HL-60 (cell line): ENCODE data around the gene CNGA4.

Source experiments
- DNase-seq, 2 experiments: peaks; one replicate each; pipeline ENCODE4 v3.0.0-alpha.2; 2010 to 2020; ENCODE audit warnings: low read depth in 1 of 2, low spot score in 1 of 2
- H3K27ac ChIP-seq: fragments of 250-450 bp; sonication (Bioruptor Pico); replicated peaks from 2 replicates; pipeline ENCODE4 v1.5.1; 2020; ENCODE audit warnings: mild to moderate bottlenecking, moderate library complexity
- H3K27me3 ChIP-seq: fragments of 250-450 bp; sonication (Bioruptor Pico); 2 replicates; pipeline ENCODE4 v1.5.1; 2021; ENCODE audit warnings: mild to moderate bottlenecking, moderate library complexity; ENCODE audit not compliant: insufficient read depth, poor library complexity, severe bottlenecking
- H3K4me3 ChIP-seq: replicated peaks from 2 replicates; pipeline ENCODE4 v1.5.1; 2011; ENCODE audit warnings: mild to moderate bottlenecking, control low read depth, low read length; ENCODE audit not compliant: insufficient read depth
- CTCF ChIP-seq: IDR thresholded peaks from one replicate; pipeline ENCODE4 v1.5.1; 2011; ENCODE audit warnings: low read length, control low read depth, inconsistent platforms; ENCODE audit not compliant: insufficient read depth
- GABPA ChIP-seq: IDR thresholded peaks from 2 replicates; pipeline ENCODE4 v1.6.1; 2012; ENCODE audit warnings: low read depth
- POLR2AphosphoS5 ChIP-seq: IDR thresholded peaks from 2 replicates; pipeline ENCODE4 v1.6.1; 2012; ENCODE audit warnings: low read depth
- REST ChIP-seq: IDR thresholded peaks from 2 replicates; pipeline ENCODE4 v1.6.1; 2012; ENCODE audit warnings: low read depth; ENCODE audit not compliant: insufficient replicate concordance
- SPI1 ChIP-seq: IDR thresholded peaks from 2 replicates; pipeline ENCODE4 v1.6.1; 2012; ENCODE audit warnings: low read depth, mild to moderate bottlenecking, borderline replicate concordance

Gene CNGA4

DNA sequence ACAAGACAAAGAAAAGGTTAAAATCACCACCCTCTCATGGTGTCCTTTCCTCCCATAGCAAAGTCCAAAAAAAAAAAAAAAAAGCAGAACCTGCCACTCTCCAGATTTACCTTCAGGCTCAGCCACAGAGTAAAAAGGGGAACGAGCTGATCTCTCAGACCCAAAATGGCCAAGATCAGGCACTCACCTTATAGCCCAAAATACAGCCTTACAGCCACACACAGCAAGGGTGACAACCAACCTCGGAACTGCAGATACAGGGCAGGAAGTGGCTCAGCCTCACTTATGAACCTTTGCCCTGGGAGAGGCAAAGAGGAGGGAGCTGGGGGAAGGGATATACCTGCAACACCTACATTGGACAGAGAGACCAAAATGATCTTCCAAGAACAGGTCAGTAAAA is 9.0 kb upstream of the CNGA4 start:
- H3K27ac ChIP-seq: no peak overlapping the region
- TF ChIP-seq SPI1 (peak; percentile 50; the same call in 1 of the 2 replicates), CTCF (no peak), REST (no peak), POLR2AphosphoS5 (no peak), GABPA (no peak)
- DNase-seq: peak in 1 of 2 experiments; percentile 47
- H3K27me3 ChIP-seq: no peaks in the 10 kb centered on the region
- no peak overlapping the region for H3K4me3 ChIP-seq

DNA sequence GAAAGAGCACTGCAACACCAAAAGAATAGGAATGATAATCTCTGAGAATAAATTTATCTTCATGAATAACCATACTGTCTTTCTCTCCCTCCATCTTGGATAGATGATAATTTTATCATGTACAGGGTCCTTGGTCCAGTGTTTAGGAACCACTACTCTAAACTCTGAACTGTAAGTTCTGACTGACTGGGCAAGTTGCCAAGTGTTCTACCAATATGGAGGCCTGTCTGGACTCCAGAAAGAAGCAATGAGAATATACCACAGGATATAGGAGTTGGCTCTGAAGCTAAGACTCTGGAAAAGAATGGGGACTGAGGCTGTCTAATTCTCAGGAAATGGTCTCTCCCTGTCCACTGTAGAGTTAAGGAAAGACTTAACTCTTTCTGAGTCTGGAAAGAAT is 6.0 kb upstream of the CNGA4 start:
- no peak overlapping the region for H3K27ac ChIP-seq
- H3K27me3 ChIP-seq: no peaks in the 10 kb centered on the region
- no peak for TF ChIP-seq GABPA
- no peak for TF ChIP-seq REST
- TF ChIP-seq CTCF: no peak
- TF ChIP-seq POLR2AphosphoS5: no peak
- TF ChIP-seq SPI1: no peak
- DNase-seq: no peak
- H3K4me3 ChIP-seq: peak overlapping the region; percentile 99

DNA sequence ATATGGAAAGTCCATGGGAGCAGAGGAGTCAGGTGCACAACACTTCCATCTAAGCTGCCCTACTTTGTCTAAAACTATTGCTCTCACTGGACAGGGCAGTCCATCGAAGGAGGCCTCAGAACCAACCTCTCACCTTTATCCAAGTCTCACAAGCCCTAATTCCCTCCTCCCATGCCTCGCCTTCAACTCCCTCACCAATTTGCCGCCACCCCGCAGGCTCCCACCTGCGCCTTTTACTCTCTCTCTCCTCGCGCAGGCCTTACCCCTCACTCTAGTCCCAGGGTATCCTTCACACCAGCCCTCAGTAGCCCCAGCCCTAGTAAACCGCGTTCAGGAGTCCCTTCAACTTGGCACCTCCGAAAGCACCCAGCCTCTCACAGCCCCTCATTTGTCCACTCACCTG is 4.9 kb upstream of the CNGA4 start:
- Histone ChIP-seq H3K27me3 (no peaks in the 10 kb centered on the region), H3K27ac (peak overlapping the region; percentile 70), H3K4me3 (peak overlapping the region; percentile 99)
- DNase-seq: no peak
- TF ChIP-seq POLR2AphosphoS5 (no peak), REST (no peak), SPI1 (no peak), GABPA (no peak), CTCF (no peak)
